Activated CD8-positive, alpha-beta memory T cell treated with anti-CD3 and anti-CD28 coated beads, Interleukin-2, amount 10 ng/mL, durations not matched to agents 7 days and 5 days (primary cell): Measurements from ENCODE around the gene TBX10. TPM values are rescaled to one million over a fixed set of nuclear protein-coding genes. Genes with fewer than 3 reads are reported as not detected.

Source experiments
- ATAC-seq: fragments of 150-1000 bp; cut with Tn5 transposase; one replicate; pipeline ENCODE4 v1.10.0; 2021; ENCODE audit warnings: moderate library complexity
- CTCF ChIA-PET: fragments of 350-600 bp; sonication (Branson Sonifier 250); formaldehyde crosslinking; loops from one replicate; lab custom pipeline; 2021; ENCODE audit warnings: antibody characterized with exemption; lab: Charles Lee
- DNase-seq: peaks from one replicate; pipeline ENCODE4 v3.0.0-alpha.2; 2020
- H3K27ac Mint-ChIP-seq: one replicate; pipeline ENCODE4 v1.8.0; 2021; ENCODE audit warnings: mild to moderate bottlenecking, mixed read lengths
- H3K27me3 Mint-ChIP-seq: one replicate; pipeline ENCODE4 v1.8.0; 2021; ENCODE audit warnings: mixed read lengths
- H3K36me3 Mint-ChIP-seq: one replicate; pipeline ENCODE4 v1.8.0; 2021; ENCODE audit warnings: mild to moderate bottlenecking, mixed read lengths
- H3K4me1 Mint-ChIP-seq: one replicate; pipeline ENCODE4 v1.8.0; 2021; ENCODE audit warnings: mixed read lengths
- H3K4me3 Mint-ChIP-seq: one replicate; pipeline ENCODE4 v1.8.0; 2021; ENCODE audit warnings: mild to moderate bottlenecking, moderate library complexity, mixed read lengths
- H3K9me3 Mint-ChIP-seq: one replicate; pipeline ENCODE4 v1.8.0; 2022; ENCODE audit warnings: low read depth, mixed read lengths
- total RNA-seq, 2 experiments: library from RNA; stranded (reverse); gene quantifications; one replicate each; pipeline ENCODE4 v1.2.3, GENCODE V29; 2021

TBX10 gene
- total RNA-seq, 2 experiments from 2014 or later, result not detected

- H3K4me3 Mint-ChIP-seq, result no peak overlapping the region
- H3K4me1 Mint-ChIP-seq, result peaks cover 55% of the 10 kb centered on the region
- H3K27me3 Mint-ChIP-seq, result no peaks in the 10 kb centered on the region
Measured at GRCh38 chr11:67648140-67648795, 8.7 kb upstream of the TBX10 start.

GRCh38 chr11:67647471-67647870, 7.9 kb upstream of the TBX10 start:
- DNase-seq (no peak), ATAC-seq (no peak)
- peak overlapping the region; percentile 89 for H3K27ac Mint-ChIP-seq
- peaks cover 3% of the 10 kb centered on the region for H3K9me3 Mint-ChIP-seq
- H3K36me3 Mint-ChIP-seq, result no peaks in the 10 kb centered on the region
- no peak overlapping the region for H3K4me3 Mint-ChIP-seq
- no peaks in the 10 kb centered on the region for H3K27me3 Mint-ChIP-seq
- H3K4me1 Mint-ChIP-seq, result peaks cover 55% of the 10 kb centered on the region
- CTCF ChIA-PET, result interaction anchor here (2.0 to 9.9 kb wide), 5 partner anchors 11 to 71 kb away, joined by 6 to 157 read pairs (median 18); partner anchors contain the start of gene NUDT8

More at GRCh38 chr11:67648140-67648795, 8.7 kb upstream of the TBX10 start:
- CTCF ChIA-PET, result interaction anchor here (0.6 to 9.9 kb wide), 9 partner anchors 10 to 137 kb away, joined by 3 to 157 read pairs (median 6); partner anchors contain the start of gene NUDT8
- Mint-ChIP-seq H3K36me3 (no peaks in the 10 kb centered on the region), H3K9me3 (peaks cover 3% of the 10 kb centered on the region), H3K27ac (peak overlapping the region; percentile 89)
- peak; percentile 73 for DNase-seq
- ATAC-seq, result peak; percentile 57

- peak; percentile 86 for DNase-seq
- Mint-ChIP-seq H3K4me1 (peaks cover 55% of the 10 kb centered on the region), H3K27ac (peak overlapping the region; percentile 80), H3K4me3 (peak overlapping the region; percentile 29), H3K9me3 (peaks cover 3% of the 10 kb centered on the region), H3K36me3 (no peaks in the 10 kb centered on the region), H3K27me3 (no peaks in the 10 kb centered on the region)
- CTCF ChIA-PET, result interaction anchor here (2.2 to 9.9 kb wide), 5 partner anchors 11 to 70 kb away, joined by 6 to 157 read pairs (median 18); partner anchors contain the start of gene NUDT8
- peak; percentile 34 for ATAC-seq
Measured at GRCh38 chr11:67646535-67647336, 7.2 kb upstream of the TBX10 start.

- Mint-ChIP-seq H3K4me1 (peaks cover 54% of the 10 kb centered on the region), H3K27me3 (no peaks in the 10 kb centered on the region), H3K36me3 (no peaks in the 10 kb centered on the region), H3K4me3 (peak overlapping the region; percentile 29), H3K27ac (peak overlapping the region; percentile 80), H3K9me3 (peaks cover 3% of the 10 kb centered on the region)
- ATAC-seq (no peak), DNase-seq (no peak)
- CTCF ChIA-PET, result interaction anchor here (1.5 to 9.9 kb wide), 5 partner anchors 8 to 32 kb away, joined by 3 to 157 read pairs (median 18); partner anchors contain the start of gene NUDT8
Measured at GRCh38 chr11:67645521-67646461, 6.2 kb upstream of the TBX10 start.

GRCh38 chr11:67644472-67645418, 5.2 kb upstream of the TBX10 start:
- CTCF ChIA-PET, result interaction anchor here (0.7 to 9.9 kb wide), 6 partner anchors 7 to 31 kb away, joined by 3 to 157 read pairs (median 14); partner anchors contain the start of gene NUDT8
- ATAC-seq, result no peak
- Mint-ChIP-seq H3K9me3 (peaks cover 3% of the 10 kb centered on the region), H3K36me3 (no peaks in the 10 kb centered on the region), H3K4me1 (peaks cover 47% of the 10 kb centered on the region), H3K27ac (no peak overlapping the region), H3K27me3 (no peaks in the 10 kb centered on the region), H3K4me3 (no peak overlapping the region)
- no peak for DNase-seq

GRCh38 chr11:67644042-67644441, 4.5 kb upstream of the TBX10 start:
- Mint-ChIP-seq H3K4me3 (no peak overlapping the region), H3K4me1 (peaks cover 40% of the 10 kb centered on the region), H3K36me3 (no peaks in the 10 kb centered on the region), H3K9me3 (peaks cover 3% of the 10 kb centered on the region), H3K27me3 (no peaks in the 10 kb centered on the region), H3K27ac (no peak overlapping the region)
- DNase-seq (no peak), ATAC-seq (no peak)
- CTCF ChIA-PET, result interaction anchor here (0.6 to 9.9 kb wide), 4 partner anchors 8 to 14 kb away, joined by 3 to 157 read pairs (median 57); partner anchors contain the start of gene NUDT8

- Mint-ChIP-seq H3K9me3 (peaks cover 3% of the 10 kb centered on the region), H3K4me1 (peaks cover 25% of the 10 kb centered on the region), H3K27ac (no peak overlapping the region), H3K4me3 (no peak overlapping the region), H3K27me3 (peaks cover 4% of the 10 kb centered on the region), H3K36me3 (no peaks in the 10 kb centered on the region)
- CTCF ChIA-PET, result interaction anchor here (1.4 to 9.9 kb wide), 2 partner anchors 13 to 16 kb away, joined by 7 to 111 read pairs; partner anchors contain the start of gene NUDT8
- no peak for DNase-seq
- ATAC-seq, result no peak
Measured at GRCh38 chr11:67642173-67643120, 2.9 kb upstream of the TBX10 start.

GRCh38 chr11:67641338-67642172, 2.0 kb upstream of the TBX10 start:
- H3K27ac Mint-ChIP-seq, result no peak overlapping the region
- H3K27me3 Mint-ChIP-seq, result peaks cover 4% of the 10 kb centered on the region
- H3K9me3 Mint-ChIP-seq, result peaks cover 3% of the 10 kb centered on the region
- ATAC-seq (no peak), DNase-seq (no peak)
- CTCF ChIA-PET, result interaction anchor here (9.9 kb wide), 1 partner anchor 17 kb away, joined by 111 read pairs; no protein-coding TSS in a partner anchor
- peaks cover 26% of the 10 kb centered on the region for H3K4me1 Mint-ChIP-seq
- no peak overlapping the region for H3K4me3 Mint-ChIP-seq
- no peaks in the 10 kb centered on the region for H3K36me3 Mint-ChIP-seq

GRCh38 chr11:67640758-67641337, 1.3 kb upstream of the TBX10 start:
- Mint-ChIP-seq H3K27ac (no peak overlapping the region), H3K9me3 (peaks cover 3% of the 10 kb centered on the region), H3K27me3 (peaks cover 4% of the 10 kb centered on the region), H3K36me3 (no peaks in the 10 kb centered on the region), H3K4me1 (peaks cover 19% of the 10 kb centered on the region), H3K4me3 (no peak overlapping the region)
- CTCF ChIA-PET, result interaction anchor here (0.6 to 3.3 kb wide), 4 partner anchors 10 to 19 kb away, joined by 3 to 22 read pairs (median 3); partner anchors contain the start of gene NUDT8
- DNase-seq, result no peak
- ATAC-seq, result no peak
